ENCODE data around the gene JADE1.
A peak's percentile ranks its signal among the peaks of the same experiment; 100 is the strongest.

The JADE1 gene

GRCh38 chr4:128866269-128866668 lies 56.8 kb downstream of the JADE1 start:
- CTCF ChIA-PET = interaction anchor here (0.9 to 1.5 kb wide), 4 partner anchors 27 to 676 kb away, joined by 3 read pairs; no protein-coding TSS in a partner anchor
- POLR2A ChIA-PET = no interaction called here
- no peak overlapping the region for H3K4me3 ChIP-seq (ENCODE audit: low read depth, low read length)
- TF ChIP-seq CTCF (IDR thresholded peaks at IDR 0.05; ENCODE audit: insufficient read depth, low read length, missing control alignments) = no peak
- DNase-seq (ENCODE audit: low read depth, low spot score) = no peak

GRCh38 chr4:128866691-128867090 lies 57.2 kb downstream of the JADE1 start:
- ChIA-PET POLR2A (no interaction called here), CTCF (interaction anchor here (1.0 to 1.5 kb wide), 2 partner anchors 28 to 677 kb away, joined by 3 read pairs; no protein-coding TSS in a partner anchor)
- no peak overlapping the region for H3K4me3 ChIP-seq (ENCODE audit: low read depth, low read length)
- DNase-seq (ENCODE audit: low read depth, low spot score) = no peak
- TF ChIP-seq CTCF (IDR thresholded peaks at IDR 0.05; ENCODE audit: insufficient read depth, low read length, missing control alignments) = no peak

- H3K4me3 ChIP-seq (ENCODE audit: low read depth, low read length) = no peak overlapping the region
- no peak for DNase-seq (ENCODE audit: low read depth, low spot score)
- ChIA-PET CTCF (interaction anchor here (0.6 to 1.6 kb wide), 5 partner anchors 12 to 294 kb away, joined by 3 to 6 read pairs (median 3); no protein-coding TSS in a partner anchor), POLR2A (no interaction called here)
- TF ChIP-seq CTCF (IDR thresholded peaks at IDR 0.05; ENCODE audit: insufficient read depth, low read length, missing control alignments) = no peak
These were observed 59.3 kb downstream of the JADE1 start for GRCh38 chr4:128868758-128869157.

GRCh38 chr4:128869776-128870509 lies 60.4 kb downstream of the JADE1 start:
- no peak overlapping the region for H3K4me3 ChIP-seq (ENCODE audit: low read depth, low read length)
- no peak for TF ChIP-seq CTCF (IDR thresholded peaks at IDR 0.05; ENCODE audit: insufficient read depth, low read length, missing control alignments)
- ChIA-PET POLR2A (no interaction called here), CTCF (interaction anchor here (1.0 to 1.2 kb wide), 3 partner anchors 11 to 295 kb away, joined by 3 to 4 read pairs (median 3); no protein-coding TSS in a partner anchor)
- no peak for DNase-seq (ENCODE audit: low read depth, low spot score)

- ChIA-PET CTCF (interaction anchor here (1.8 to 2.8 kb wide), 2 partner anchors 8 to 10 kb away, joined by 4 to 15 read pairs; no protein-coding TSS in a partner anchor), POLR2A (no interaction called here)
- peak; percentile 97 for DNase-seq (ENCODE audit: low read depth, low spot score)
- TF ChIP-seq CTCF (IDR thresholded peaks at IDR 0.05; ENCODE audit: insufficient read depth, low read length, missing control alignments) = no peak
- no peak overlapping the region for H3K4me3 ChIP-seq (ENCODE audit: low read depth, low read length)
These were observed 62.4 kb downstream of the JADE1 start for GRCh38 chr4:128871948-128872347.

- ChIA-PET CTCF (interaction anchor here (3.0 kb wide), 1 partner anchor 13 kb away, joined by 13 read pairs; no protein-coding TSS in a partner anchor), POLR2A (no interaction called here)
These were observed 66.7 kb downstream of the JADE1 start for GRCh38 chr4:128876200-128876599.

More at GRCh38 chr4:128876200-128876599, 66.7 kb downstream of the JADE1 start:
- H3K4me3 ChIP-seq (ENCODE audit: low read depth, low read length) = no peak overlapping the region
- TF ChIP-seq CTCF (IDR thresholded peaks at IDR 0.05; ENCODE audit: insufficient read depth, low read length, missing control alignments) = no peak
- no peak for DNase-seq (ENCODE audit: low read depth, low spot score)

Data from AG04449 (cell line).